ENCODE data around the gene HIPK1.

Gene HIPK1

DNA sequence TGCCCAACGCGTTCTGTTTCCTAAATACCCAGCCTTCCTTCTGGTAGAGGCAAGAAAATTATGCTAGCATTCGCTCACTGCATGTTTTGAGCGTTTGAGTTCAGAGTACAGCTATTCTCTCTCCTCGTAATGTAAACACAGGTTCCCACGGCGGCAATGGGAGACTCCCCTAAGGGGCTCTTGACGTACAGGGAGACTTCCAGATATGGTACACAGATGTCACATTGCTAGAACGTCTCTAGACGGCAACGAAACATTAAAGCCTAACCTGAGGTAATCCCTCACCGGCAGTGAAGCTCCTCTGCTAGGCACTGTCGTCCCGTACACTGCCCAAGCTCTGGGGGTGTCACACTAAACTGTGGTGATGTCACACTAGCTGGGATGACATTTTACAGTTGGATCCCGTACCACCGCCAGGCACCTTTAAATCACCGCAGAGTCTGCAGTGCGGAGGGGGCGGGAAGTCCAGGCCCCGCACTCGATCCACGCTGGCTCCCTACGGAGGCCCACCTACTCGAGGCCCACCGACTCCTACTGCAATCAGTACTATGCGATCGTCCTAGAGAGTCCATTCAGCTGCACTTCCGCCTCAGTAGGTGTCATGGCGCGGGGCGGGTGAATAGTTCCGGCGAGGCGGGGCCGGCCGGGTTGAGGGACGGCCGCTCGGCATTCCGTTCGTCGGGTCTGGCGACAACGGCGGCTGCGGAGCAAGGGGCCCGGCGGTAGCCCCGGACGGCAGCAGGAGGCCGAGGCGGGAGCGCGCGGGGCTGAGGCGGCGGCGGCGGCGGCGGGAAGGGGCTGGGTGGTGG, at the start of gene HIPK1:
HIPK1 (plus strand) TSS at position 384 of the 809 bp plus-strand sequence.
- peak; percentile 92 for DNase-seq

DNA sequence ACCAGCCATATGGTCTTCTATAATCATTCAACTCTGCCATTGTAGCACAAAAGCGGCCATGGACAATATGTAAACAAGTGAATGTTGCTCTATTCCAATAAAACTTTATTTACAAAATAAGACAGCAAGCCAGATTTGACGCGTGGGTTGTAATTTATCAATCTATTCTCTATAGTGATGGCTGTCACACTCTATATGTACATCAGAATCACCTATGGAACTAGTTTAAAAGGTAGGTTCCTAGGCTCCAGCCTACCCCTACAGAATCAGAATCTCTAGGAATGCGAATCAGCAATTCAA, 49.4 kb upstream of the HIPK1 start:
- DNase-seq, result no peak

- DNase-seq, result no peak
Measured at GRCh38 chr1:113881661-113882060, 47.5 kb upstream of the HIPK1 start.

DNA sequence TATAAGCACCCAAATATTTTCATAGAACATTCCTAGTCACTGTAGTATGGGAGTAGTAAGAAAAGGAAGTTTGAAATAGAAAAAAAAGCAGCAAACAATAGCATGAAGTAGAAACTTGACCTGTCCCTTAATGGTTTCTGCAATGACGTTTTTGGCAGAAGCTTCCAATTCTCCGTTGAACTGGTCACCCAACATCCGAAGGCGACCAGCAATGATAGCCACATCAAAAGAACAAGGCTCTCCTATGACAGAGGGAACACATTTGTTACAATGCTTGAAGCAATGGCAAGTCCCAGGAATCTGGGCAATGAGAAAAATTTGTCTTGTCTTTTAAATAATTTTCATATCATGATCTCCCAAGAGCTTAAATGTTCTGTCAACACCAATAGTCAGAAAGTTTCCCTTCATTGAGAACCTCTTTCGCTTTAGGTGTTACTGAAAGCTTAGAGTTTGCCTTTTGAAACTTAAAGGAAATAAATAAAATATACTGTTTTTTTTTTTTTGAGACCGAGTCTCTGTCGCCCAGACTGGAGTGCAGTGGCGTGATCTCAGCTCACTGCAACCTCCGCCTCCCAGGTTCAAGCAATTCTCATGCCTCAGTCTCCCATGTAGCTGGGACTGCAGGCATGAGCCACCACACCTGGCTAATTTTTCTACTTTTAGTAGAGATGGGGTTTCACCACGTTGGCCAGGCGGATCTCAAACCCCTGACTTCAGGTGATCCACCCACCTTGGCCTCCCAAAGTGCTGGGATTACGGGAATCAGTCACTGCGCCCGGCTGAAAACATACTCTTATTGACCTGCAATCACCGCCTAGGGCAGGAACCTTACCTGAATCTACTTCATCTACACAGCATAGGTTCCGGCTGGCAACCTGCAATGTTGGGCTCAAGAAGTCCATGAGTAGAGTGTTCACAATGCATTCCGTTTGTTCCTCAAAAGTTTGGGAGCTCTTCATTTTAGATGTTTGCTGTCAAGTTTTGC, 42.4 kb upstream of the HIPK1 start:
- no peak for DNase-seq

GRCh38 chr1:113887402-113888175, 41.5 kb upstream of the HIPK1 start, which contains the start of gene BCL2L15:
TSS of gene BCL2L15 (minus strand) at chr1:113887581. CDS start at chr1:113887375, 206 bp downstream.
- no peak for DNase-seq

GRCh38 chr1:113890816-113891215, 38.3 kb upstream of the HIPK1 start:
- DNase-seq, result no peak

DNA sequence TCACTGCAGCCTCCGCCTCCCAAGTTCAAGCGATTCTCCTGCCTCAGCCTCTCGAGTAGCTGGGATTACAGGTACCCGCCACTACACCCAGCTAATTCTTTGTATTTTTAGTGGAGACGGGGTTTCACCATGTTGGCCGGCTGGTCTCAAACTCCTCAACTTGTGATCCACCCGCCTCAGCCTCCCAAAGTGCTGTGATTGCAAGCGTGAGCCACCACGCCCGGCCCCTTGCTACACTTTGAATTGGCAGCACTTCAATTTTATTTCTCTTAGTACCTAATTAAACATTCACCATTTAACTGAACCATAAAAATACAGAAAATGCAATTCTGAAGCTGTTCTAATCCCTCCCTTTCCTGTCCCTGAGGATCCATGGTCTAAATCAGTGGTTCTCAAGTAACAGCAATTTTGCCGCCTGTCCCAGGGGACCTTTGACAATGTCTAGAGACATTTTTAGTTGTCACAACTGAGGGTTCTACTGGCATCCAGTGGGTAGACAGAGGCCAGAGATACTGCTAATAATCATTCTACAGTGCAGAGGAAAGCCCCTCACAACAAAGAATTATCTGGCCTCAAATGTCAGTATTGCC, 37.4 kb upstream of the HIPK1 start:
- no peak for DNase-seq

- DNase-seq, result no peak
Measured at GRCh38 chr1:113893267-113893666, 35.9 kb upstream of the HIPK1 start.

DNA sequence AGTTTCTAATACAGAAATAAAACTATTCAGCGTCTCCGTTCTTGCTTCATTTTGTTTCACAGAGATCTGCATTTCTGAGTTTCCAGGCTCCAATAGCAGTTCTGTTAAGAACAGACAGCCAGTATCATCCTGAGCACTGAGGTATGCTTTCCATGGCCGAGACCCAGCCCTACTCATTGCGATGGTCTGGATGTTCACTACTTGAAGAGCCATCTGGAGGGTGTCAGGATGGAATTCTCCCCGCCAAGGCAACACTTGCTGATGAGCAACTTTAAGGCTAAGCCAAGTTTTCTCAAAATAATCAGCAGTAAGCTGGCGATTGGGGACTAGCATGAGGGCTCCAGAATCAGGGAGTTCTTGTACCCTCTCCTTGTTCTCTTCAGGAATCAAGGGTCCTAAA, 34.0 kb upstream of the HIPK1 start:
- DNase-seq, result no peak

DNA sequence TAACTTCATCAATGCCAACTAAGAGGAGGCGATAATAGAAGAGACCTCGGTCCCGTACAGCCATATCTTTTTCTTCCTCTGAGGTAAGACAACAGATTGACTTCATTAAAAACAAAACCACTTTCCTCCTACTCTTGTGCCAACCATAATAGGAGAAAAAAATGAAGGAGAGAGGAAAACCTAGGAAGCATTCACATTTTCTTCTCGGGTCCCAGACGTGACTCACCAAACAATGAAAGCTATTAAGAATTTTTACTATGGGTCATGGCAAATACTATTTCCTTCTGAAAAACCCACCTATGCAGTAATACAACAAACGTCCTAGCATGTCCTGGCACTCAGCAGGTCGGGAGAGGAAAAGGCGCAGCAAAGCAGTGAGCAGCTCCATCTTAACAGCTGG, 33.2 kb upstream of the HIPK1 start:
- DNase-seq, result no peak

- no peak for DNase-seq
Measured at GRCh38 chr1:113898241-113898814, 30.8 kb upstream of the HIPK1 start.

- no peak for DNase-seq
Measured at GRCh38 chr1:113899111-113899510, 30.0 kb upstream of the HIPK1 start.

GRCh38 chr1:113901191-113901590, 27.9 kb upstream of the HIPK1 start:
- no peak for DNase-seq

- no peak for DNase-seq
Measured at GRCh38 chr1:113903501-113904292, 25.4 kb upstream of the HIPK1 start.

DNA sequence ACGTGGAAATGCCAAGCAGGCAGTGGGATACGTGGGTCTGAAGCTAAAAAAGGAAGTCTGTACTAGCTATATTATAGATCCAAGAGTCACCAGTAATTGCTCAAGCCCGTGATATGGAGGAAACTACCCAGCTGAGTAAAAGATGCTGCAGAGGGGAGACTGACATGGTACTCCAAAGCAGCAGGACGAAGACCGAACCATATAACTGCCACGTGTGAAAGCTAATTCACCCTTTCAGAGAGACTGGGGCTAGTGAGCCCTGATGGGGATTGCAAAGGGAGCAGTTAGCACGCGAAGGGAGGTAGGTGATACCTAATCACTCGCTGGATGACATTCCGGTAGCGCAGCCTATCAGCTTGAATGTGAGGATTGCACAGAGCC, 24.8 kb upstream of the HIPK1 start:
- DNase-seq, result no peak

GRCh38 chr1:113904674-113905434, 24.3 kb upstream of the HIPK1 start, which contains the start of the genes AP4B1 and DCLRE1B:
TSS of gene AP4B1 (minus strand) at chr1:113904799. CDS start at chr1:113904717, 82 bp downstream.
TSS of gene DCLRE1B (plus strand) at chr1:113905326. CDS start at chr1:113905587, 261 bp downstream.
- DNase-seq, result peak; percentile 93

GRCh38 chr1:113905435-113905861, 23.7 kb upstream of the HIPK1 start:
- DNase-seq, result no peak

- DNase-seq, result no peak
Measured at GRCh38 chr1:113912594-113913311, 16.4 kb upstream of the HIPK1 start.

GRCh38 chr1:113913312-113913668, 15.8 kb upstream of the HIPK1 start:
- DNase-seq, result no peak

Measured in activated T-cell treated with anti-CD3 and anti-CD28 coated beads for 4 hours (primary cell).